Progenitor cell of endocrine pancreas (in vitro differentiated cells): ENCODE results near the gene BEGAIN. TPM values are rescaled to one million over a fixed set of nuclear protein-coding genes. Genes with fewer than 3 reads are reported as not detected.

Experiments used
- DNase-seq: peaks from one replicate; pipeline ENCODE4 v3.0.0; 2021; ENCODE audit warnings: low spot score; ENCODE audit not compliant: unreplicated experiment
- H3K27ac Mint-ChIP-seq: 2 replicates; pipeline ENCODE4 v1.8.0; 2021; ENCODE audit warnings: mild to moderate bottlenecking, moderate library complexity, mixed read lengths
- H3K27me3 Mint-ChIP-seq: 2 replicates; pipeline ENCODE4 v1.8.0; 2021; ENCODE audit warnings: mixed read lengths
- H3K36me3 Mint-ChIP-seq: 2 replicates; pipeline ENCODE4 v1.8.0; 2022; ENCODE audit warnings: mixed read lengths; ENCODE audit not compliant: insufficient read depth
- H3K4me1 Mint-ChIP-seq: 2 replicates; pipeline ENCODE4 v1.8.0; 2021; ENCODE audit warnings: low read depth, mixed read lengths
- H3K4me3 Mint-ChIP-seq: 2 replicates; pipeline ENCODE4 v1.8.0; 2021; ENCODE audit warnings: low read depth, mild to moderate bottlenecking, moderate library complexity, mixed read lengths
- H3K9me3 Mint-ChIP-seq: 2 replicates; pipeline ENCODE4 v1.8.0; 2021; ENCODE audit warnings: low read depth, mixed read lengths
- CTCF ChIP-seq: fragments of 200-600 bp; sonication (generic); IDR thresholded peaks from one replicate; pipeline ENCODE4 v1.5.0; 2021; ENCODE audit warnings: antibody characterized with exemption, mild to moderate bottlenecking; ENCODE audit not compliant: unreplicated experiment
- total RNA-seq: library from RNA; stranded (reverse); gene quantifications from 2 replicates; pipeline ENCODE4 v1.2.1, GENCODE V29; 2021

The BEGAIN gene
- total RNA-seq, 1 donor from 2014 or later: 0.65 TPM

- DNase-seq: no peak
- Mint-ChIP-seq H3K4me3 (no peak overlapping the region), H3K36me3 (no peaks in the 10 kb centered on the region), H3K9me3 (no peaks in the 10 kb centered on the region), H3K27ac (no peak overlapping the region), H3K27me3 (peaks cover 34% of the 10 kb centered on the region), H3K4me1 (peaks cover 14% of the 10 kb centered on the region)
- no peak for TF ChIP-seq CTCF
Measured at GRCh38 chr14:100615736-100616695, 28.8 kb upstream of the BEGAIN start.

- no peak for TF ChIP-seq CTCF
- Mint-ChIP-seq H3K27ac (no peak overlapping the region), H3K27me3 (peaks cover 25% of the 10 kb centered on the region), H3K9me3 (no peaks in the 10 kb centered on the region), H3K4me1 (peaks cover 14% of the 10 kb centered on the region), H3K36me3 (no peaks in the 10 kb centered on the region), H3K4me3 (no peak overlapping the region)
- no peak for DNase-seq
Measured at GRCh38 chr14:100614803-100615202, 27.6 kb upstream of the BEGAIN start.

- Mint-ChIP-seq H3K4me1 (peaks cover 3% of the 10 kb centered on the region), H3K27me3 (peaks cover 14% of the 10 kb centered on the region)
Measured at GRCh38 chr14:100612986-100613385, 25.8 kb upstream of the BEGAIN start.

GRCh38 chr14:100611811-100612480, 24.7 kb upstream of the BEGAIN start:
- Mint-ChIP-seq H3K27me3 (peaks cover 6% of the 10 kb centered on the region), H3K4me3 (no peak overlapping the region), H3K27ac (no peak overlapping the region), H3K9me3 (no peaks in the 10 kb centered on the region), H3K36me3 (no peaks in the 10 kb centered on the region), H3K4me1 (no peaks in the 10 kb centered on the region)
- no peak for DNase-seq
- no peak for TF ChIP-seq CTCF

More at GRCh38 chr14:100612986-100613385, 25.8 kb upstream of the BEGAIN start:
- no peak for DNase-seq
- Mint-ChIP-seq H3K4me3 (no peak overlapping the region), H3K9me3 (no peaks in the 10 kb centered on the region), H3K27ac (no peak overlapping the region), H3K36me3 (no peaks in the 10 kb centered on the region)
- no peak for TF ChIP-seq CTCF

- no peak for DNase-seq
- no peaks in the 10 kb centered on the region for H3K36me3 Mint-ChIP-seq
- H3K27me3 Mint-ChIP-seq: peaks cover 12% of the 10 kb centered on the region
- no peaks in the 10 kb centered on the region for H3K4me1 Mint-ChIP-seq
- H3K4me3 Mint-ChIP-seq: no peak overlapping the region
- TF ChIP-seq CTCF: no peak
- no peak overlapping the region for H3K27ac Mint-ChIP-seq
- H3K9me3 Mint-ChIP-seq: no peaks in the 10 kb centered on the region
Measured at GRCh38 chr14:100610511-100611217, 23.4 kb upstream of the BEGAIN start.
